GM12873 (cell line): Measurements from ENCODE around the gene PARP11.

Experiments
- TF ChIP-seq, protein P1 (sequence below): IDR thresholded peaks from 2 replicates; pipeline ENCODE4 v1.5.1; 2012; ENCODE audit warnings: low read depth, mild to moderate bottlenecking, moderate library complexity, low read length, control low read depth; ENCODE audit not compliant: insufficient read depth; ENCODE audit errors: missing control alignments

The PARP11 gene

DNA sequence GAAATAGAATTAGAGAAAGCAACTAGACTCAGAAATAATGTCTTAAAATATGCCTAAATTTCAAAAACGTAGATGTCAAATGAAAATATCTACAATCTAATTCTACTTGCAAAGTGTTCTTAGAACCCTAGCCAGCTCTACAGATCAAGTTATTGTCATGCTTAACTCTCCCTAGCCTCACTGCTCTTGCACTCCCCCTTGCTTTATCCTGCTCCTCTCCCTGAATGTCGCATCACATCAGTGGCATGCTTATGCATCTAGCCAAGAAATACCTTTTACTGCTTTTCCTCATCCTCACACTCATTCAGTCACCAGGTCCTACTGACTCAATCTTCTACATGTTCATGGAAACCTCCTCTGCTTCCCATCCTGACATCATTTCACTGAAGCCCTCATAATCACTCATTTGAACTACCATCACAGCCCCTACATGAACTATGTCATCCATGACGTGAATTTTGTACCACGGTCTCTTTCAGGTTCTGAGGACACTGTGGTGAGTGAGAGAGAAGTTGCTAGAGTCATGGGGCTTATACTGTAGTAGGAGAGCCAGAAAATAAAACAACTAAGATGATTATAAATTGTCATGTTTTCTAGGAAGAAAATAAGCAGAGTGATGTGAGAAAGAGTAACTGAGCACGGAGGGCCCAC, 97.7 kb downstream of the PARP11 start:
- TF ChIP-seq, protein P1, sequence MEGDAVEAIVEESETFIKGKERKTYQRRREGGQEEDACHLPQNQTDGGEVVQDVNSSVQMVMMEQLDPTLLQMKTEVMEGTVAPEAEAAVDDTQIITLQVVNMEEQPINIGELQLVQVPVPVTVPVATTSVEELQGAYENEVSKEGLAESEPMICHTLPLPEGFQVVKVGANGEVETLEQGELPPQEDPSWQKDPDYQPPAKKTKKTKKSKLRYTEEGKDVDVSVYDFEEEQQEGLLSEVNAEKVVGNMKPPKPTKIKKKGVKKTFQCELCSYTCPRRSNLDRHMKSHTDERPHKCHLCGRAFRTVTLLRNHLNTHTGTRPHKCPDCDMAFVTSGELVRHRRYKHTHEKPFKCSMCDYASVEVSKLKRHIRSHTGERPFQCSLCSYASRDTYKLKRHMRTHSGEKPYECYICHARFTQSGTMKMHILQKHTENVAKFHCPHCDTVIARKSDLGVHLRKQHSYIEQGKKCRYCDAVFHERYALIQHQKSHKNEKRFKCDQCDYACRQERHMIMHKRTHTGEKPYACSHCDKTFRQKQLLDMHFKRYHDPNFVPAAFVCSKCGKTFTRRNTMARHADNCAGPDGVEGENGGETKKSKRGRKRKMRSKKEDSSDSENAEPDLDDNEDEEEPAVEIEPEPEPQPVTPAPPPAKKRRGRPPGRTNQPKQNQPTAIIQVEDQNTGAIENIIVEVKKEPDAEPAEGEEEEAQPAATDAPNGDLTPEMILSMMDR: no peak

DNA sequence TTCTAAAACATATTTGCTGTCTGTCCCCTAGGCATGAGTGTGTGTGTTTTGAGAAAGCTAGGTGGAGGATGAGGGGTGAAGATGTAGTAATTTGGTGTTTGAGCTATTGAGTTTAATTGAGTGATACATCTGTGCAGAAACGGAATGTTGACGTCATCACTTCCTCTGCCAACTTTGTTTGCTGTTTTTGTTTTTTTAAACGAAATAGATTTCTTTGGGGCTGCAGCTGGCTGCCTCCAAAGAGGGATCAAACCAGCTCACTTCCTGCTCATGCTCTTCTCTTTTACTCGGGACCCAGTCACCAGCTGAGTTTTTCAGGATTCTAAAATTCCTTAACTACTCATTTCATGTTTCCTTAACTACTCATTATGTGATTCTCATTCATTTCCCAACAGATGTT, 100.8 kb downstream of the PARP11 start:
- TF ChIP-seq, protein P1: no peak

DNA sequence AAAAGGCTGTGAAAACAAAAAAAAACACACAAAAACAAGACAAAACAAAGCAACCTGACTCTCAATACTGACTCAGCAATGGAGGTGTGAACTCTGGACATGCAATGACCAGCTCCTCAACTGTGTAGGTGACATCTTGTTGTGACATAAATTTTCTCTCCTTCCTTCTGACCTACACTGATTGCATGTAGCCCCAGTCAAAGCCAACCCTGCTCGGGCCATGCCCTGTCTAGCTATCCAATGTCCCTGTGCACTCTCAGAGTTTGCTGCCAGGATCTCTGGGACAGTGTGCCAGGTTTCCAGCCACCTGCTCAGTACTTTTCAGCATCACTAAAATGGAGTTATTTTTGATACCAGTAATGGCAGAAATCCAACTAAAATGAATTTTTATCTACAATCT, 101.3 kb downstream of the PARP11 start:
- TF ChIP-seq, protein P1: no peak

DNA sequence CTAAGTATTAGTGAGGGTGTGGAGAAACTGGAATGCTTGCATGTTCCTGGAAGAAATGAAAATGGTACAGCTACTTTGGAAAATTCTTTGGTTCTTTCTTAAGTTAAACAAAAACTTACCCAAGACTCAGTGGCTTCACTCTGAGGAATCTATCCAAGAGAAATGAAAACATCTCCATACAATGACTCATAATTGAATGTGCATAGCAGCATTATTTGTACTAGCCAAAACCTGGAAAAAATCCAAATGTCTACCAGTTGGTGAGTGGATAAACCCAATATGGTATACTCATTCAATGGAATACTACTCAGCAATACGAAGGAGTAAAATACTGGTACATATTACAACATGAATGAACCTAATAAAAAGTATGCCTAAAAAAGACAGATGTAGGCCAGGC, 102.3 kb downstream of the PARP11 start:
- TF ChIP-seq, protein P1: no peak

DNA sequence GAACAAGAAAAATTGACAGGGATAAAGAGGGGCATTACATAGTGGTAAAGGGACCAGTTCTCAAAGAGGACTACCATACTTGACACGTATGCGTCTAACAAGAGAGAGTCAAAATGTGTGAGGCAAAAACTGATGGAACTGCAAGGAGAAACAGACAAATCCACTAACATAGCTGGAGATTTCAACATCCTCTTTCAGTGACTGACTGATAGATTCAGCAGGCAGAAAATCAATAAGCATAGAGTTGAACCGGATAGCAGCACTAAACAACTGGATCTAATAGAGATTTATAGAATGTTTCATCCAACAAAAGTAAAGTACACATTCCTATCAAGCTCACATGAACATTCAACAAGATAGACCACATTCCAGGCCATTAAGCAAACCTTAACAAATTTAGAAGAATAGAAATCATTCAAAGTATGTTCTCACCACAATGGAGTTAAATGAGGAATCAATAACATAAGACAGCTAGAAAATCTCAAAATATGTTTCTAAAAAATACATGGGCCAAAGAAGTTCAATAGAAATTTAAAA, 104.2 kb downstream of the PARP11 start:
- TF ChIP-seq, protein P1: no peak

DNA sequence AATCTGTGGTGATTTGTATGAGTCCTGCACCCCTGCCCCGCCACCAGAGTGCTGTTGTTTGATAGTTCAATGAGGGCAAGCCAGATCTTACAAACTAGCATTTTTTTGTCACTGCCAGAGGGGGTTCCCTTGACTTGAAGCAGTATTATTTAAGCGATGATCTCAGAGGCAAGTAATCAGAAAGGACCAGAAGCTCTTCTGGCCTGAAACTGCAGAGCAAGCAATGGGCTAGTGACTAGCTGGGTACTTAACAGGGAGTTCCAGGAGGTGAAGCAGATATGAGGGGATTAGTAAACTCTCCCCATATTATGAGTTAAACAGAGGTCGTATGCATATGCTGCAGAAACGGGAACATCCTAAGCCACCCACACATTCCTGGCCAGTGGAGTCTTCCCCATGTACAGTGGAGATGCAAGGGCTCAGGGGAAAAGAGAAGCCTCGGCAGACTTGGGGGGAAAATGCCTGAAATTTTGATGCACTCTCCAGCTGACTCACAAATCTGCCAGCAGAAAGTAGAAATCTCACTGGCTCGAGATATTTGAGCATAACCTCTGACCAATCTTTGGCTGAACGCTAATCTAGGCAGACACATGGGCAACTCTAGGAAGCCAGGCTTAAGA, 112.0 kb downstream of the PARP11 start:
- TF ChIP-seq, protein P1: no peak

DNA sequence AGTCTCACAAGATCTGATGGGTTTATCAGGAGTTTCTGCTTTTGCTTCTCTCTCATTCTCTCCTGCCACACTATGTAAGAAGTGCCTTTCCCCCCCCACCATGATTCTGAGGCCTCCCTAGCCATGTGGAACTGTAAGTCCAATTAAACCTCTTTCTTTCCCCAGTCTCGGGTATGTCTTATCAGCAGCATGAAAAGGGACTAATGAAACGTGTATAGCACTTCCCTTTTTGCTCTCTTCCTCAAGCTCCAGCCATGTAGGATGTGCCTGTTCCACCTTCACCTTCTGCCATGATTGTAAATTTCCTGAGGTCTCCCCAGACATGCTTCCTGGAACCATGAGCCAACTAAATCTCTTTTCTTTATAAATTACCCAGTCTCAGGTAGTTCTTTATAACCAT, 113.3 kb downstream of the PARP11 start:
- TF ChIP-seq, protein P1: no peak
